Fibroblast of lung (primary cell): ENCODE results near the gene TLL2. TPM values are rescaled to one million over a fixed set of nuclear protein-coding genes. Genes with fewer than 3 reads are reported as not detected.

ENCODE experiments used
- DNase-seq, 2 donors: peaks; one replicate each; pipeline versions ENCODE4 v3.0.0 to v3.0.0-alpha.2; 2010; ENCODE audit warnings: low read depth in 2 of 2
- H2AFZ ChIP-seq: 2 replicates; pipeline ENCODE4 v1.5.1; 2012; ENCODE audit warnings: low read length, control low read depth, inconsistent platforms
- H3K27ac ChIP-seq: 2 replicates; pipeline ENCODE4 v1.5.1; 2011; ENCODE audit warnings: low read length, control low read depth; ENCODE audit not compliant: insufficient read depth
- H3K27me3 ChIP-seq: 2 replicates; pipeline ENCODE4 v1.5.1; 2011; ENCODE audit warnings: mild to moderate bottlenecking, low read length; ENCODE audit not compliant: control insufficient read depth, insufficient read depth
- H3K36me3 ChIP-seq: 2 replicates; pipeline ENCODE4 v1.5.1; 2011; ENCODE audit warnings: low read length; ENCODE audit not compliant: control insufficient read depth, insufficient read depth
- H3K4me1 ChIP-seq: 2 replicates; pipeline ENCODE4 v1.5.1; 2011; ENCODE audit warnings: low read length; ENCODE audit not compliant: control insufficient read depth, insufficient read depth; ENCODE audit errors: extremely low read depth
- H3K4me2 ChIP-seq: 2 replicates; pipeline ENCODE4 v1.5.1; 2011; ENCODE audit warnings: low read length, control low read depth; ENCODE audit not compliant: insufficient read depth; ENCODE audit errors: extremely low read depth
- H3K4me3 ChIP-seq, 4 experiments: fragments of 200-600 bp in 1 of 4; sonication (generic) in 1 of 4; replicated peaks in 1 of 4; 2 replicates each; pipeline ENCODE4 v1.5.1; 2011 to 2016; ENCODE audit warnings: low read length in 4 of 4, low read depth in 3 of 4, mild to moderate bottlenecking in 3 of 4, control low read depth in 2 of 4, inconsistent platforms in 1 of 4, mixed read lengths in 1 of 4; ENCODE audit not compliant: insufficient read depth in 1 of 4; ENCODE audit errors: control extremely low read depth in 1 of 4
- H3K79me2 ChIP-seq: 2 replicates; pipeline ENCODE4 v1.5.1; 2012; ENCODE audit warnings: mild to moderate bottlenecking, low read length, inconsistent platforms; ENCODE audit not compliant: control insufficient read depth, insufficient read depth
- H3K9ac ChIP-seq: 2 replicates; pipeline ENCODE4 v1.5.1; 2011; ENCODE audit warnings: mild to moderate bottlenecking, low read length, control low read depth; ENCODE audit not compliant: insufficient read depth
- H3K9me3 ChIP-seq: 2 replicates; pipeline ENCODE4 v1.5.1; 2012; ENCODE audit warnings: low read depth, low read length; ENCODE audit not compliant: control insufficient read depth, insufficient read depth
- H4K20me1 ChIP-seq: 2 replicates; pipeline ENCODE4 v1.5.1; 2011; ENCODE audit warnings: low read length; ENCODE audit not compliant: control insufficient read depth, insufficient read depth; ENCODE audit errors: extremely low read depth
- EZH2 ChIP-seq: IDR thresholded peaks from 2 replicates; pipeline ENCODE4 v1.5.1; 2012; ENCODE audit warnings: low read length, control low read depth, mild to moderate bottlenecking; ENCODE audit errors: missing control alignments
- polyA plus RNA-seq, 2 donors: library from polyadenylated mRNA; depleted of rRNA in 1 of 2; stranded (reverse) in 1 of 2; unstranded in 1 of 2; fragments of >200 nt; gene quantifications; 2 replicates each; pipeline ENCODE4 v1.2.1, GENCODE V29; 2011 to 2012; ENCODE audit warnings: missing spikeins in 1 of 2
- total RNA-seq: library from RNA; depleted of rRNA; stranded (reverse); fragments of >200 nt; gene quantifications from 2 replicates; pipeline ENCODE4 v1.2.1, GENCODE V29; 2014
- TF ChIP-seq, protein P1 (sequence below), 2 donors: IDR thresholded peaks in 1 of 2; conservative IDR thresholded peaks in 1 of 2; 1 replicate in 1 of 2; 2 replicates in 1 of 2; pipeline ENCODE4 v1.5.1; 2011 to 2012; ENCODE audit warnings: low read length in 2 of 2, control low read depth in 1 of 2, inconsistent platforms in 1 of 2, low read depth in 1 of 2, mild to moderate bottlenecking in 1 of 2

Gene TLL2
- total and polyA plus RNA-seq, 2 donors (not counting 1 experiment from before 2014, with no cell fraction given), result 0.05 to 0.17 TPM

DNA sequence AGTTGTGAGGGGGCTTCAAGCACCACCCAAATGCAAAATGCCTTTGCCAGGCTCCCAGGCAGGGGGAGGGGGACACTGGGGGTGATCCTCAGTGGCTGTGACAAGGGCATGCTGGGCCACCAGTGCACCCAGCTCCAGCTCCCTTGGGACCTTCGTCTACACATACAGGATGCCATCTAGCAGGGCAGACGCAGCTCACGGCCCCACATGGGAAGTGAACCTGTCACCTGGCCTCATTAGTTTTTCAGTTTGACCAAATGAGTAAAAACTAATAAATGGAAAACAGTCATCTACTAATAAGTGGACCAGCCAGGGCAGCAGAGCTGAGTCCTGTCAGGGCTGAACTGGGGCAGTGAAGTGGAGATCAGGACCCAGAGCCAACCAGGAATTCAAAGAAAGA is 50.2 kb downstream of the TLL2 start:
- Histone ChIP-seq H3K4me3 (no peak overlapping the region), H4K20me1 (no peaks in the 10 kb centered on the region), H3K79me2 (no peaks in the 10 kb centered on the region), H3K4me1 (no peaks in the 10 kb centered on the region), H3K9ac (no peak overlapping the region), H3K27me3 (no peaks in the 10 kb centered on the region), H2AFZ (no peak overlapping the region), H3K27ac (no peak overlapping the region), H3K4me2 (no peak overlapping the region), H3K36me3 (no peaks in the 10 kb centered on the region), H3K9me3 (no peaks in the 10 kb centered on the region)
- TF ChIP-seq EZH2, result no peak
- TF ChIP-seq, protein P1, sequence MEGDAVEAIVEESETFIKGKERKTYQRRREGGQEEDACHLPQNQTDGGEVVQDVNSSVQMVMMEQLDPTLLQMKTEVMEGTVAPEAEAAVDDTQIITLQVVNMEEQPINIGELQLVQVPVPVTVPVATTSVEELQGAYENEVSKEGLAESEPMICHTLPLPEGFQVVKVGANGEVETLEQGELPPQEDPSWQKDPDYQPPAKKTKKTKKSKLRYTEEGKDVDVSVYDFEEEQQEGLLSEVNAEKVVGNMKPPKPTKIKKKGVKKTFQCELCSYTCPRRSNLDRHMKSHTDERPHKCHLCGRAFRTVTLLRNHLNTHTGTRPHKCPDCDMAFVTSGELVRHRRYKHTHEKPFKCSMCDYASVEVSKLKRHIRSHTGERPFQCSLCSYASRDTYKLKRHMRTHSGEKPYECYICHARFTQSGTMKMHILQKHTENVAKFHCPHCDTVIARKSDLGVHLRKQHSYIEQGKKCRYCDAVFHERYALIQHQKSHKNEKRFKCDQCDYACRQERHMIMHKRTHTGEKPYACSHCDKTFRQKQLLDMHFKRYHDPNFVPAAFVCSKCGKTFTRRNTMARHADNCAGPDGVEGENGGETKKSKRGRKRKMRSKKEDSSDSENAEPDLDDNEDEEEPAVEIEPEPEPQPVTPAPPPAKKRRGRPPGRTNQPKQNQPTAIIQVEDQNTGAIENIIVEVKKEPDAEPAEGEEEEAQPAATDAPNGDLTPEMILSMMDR (conservative IDR thresholded peaks at IDR 0.05 in 1 of 2, IDR thresholded peaks at IDR 0.05 in 1 of 2; ENCODE audit: low read depth in 1 of 2, low read length in 2 of 2), result no peak
- no peak for DNase-seq

DNA sequence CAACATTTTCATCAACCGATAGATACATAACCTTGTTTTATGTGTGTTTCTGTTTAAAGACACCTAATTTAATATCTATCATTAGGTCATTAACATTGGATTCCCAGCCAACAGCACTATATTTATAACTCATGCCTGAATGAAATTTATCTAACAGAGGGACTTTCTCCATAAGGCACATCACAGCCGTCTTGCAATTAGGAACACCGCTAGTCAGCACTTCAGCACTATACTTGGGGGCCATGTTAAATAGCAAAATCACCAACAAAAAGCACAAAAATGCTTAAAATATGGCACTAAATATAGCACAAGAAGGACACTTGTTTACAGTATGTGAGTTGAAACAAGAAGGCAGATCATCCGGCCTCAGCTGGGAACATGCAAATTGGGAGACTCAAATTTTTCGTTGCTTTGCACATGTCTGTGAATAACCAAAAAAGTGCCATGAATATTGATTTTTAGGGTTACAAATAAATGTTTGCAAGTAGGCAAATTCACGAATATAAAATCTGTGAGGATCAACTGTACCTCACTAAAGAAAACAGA is 51.0 kb downstream of the TLL2 start:
- no peaks in the 10 kb centered on the region for H3K79me2 ChIP-seq
- no peak for TF ChIP-seq EZH2
- TF ChIP-seq, protein P1 (conservative IDR thresholded peaks at IDR 0.05 in 1 of 2, IDR thresholded peaks at IDR 0.05 in 1 of 2; ENCODE audit: low read depth in 1 of 2, low read length in 2 of 2), result no peak
- no peak overlapping the region for H3K9ac ChIP-seq

DNA sequence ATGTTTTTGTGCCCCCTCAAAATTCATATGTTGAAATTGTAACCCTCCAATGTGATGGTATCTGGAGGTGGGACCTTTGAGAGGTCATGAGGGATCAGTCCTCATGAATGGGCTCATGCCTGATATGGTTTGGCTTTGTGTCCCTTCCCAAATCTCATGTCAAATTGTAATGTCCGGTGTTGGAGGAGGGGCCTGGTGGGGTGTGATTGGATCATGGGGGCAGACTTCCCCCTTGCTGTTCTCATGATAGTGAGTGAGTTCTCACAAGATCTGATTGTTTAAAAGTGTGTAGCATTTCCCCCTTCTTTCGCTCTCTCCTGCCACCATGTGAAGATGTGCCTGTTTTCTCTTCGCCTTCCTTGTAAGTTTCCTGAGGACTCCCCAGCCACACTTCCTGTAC is 53.4 kb downstream of the TLL2 start:
- Histone ChIP-seq H4K20me1 (no peaks in the 10 kb centered on the region), H3K9ac (no peak overlapping the region), H3K4me2 (no peak overlapping the region), H3K9me3 (no peaks in the 10 kb centered on the region), H3K36me3 (no peaks in the 10 kb centered on the region), H3K27ac (no peak overlapping the region), H3K27me3 (no peaks in the 10 kb centered on the region), H3K4me3 (no peak overlapping the region), H3K4me1 (no peaks in the 10 kb centered on the region), H2AFZ (no peak overlapping the region), H3K79me2 (no peaks in the 10 kb centered on the region)
- TF ChIP-seq EZH2, result no peak
- TF ChIP-seq, protein P1 (conservative IDR thresholded peaks at IDR 0.05 in 1 of 2, IDR thresholded peaks at IDR 0.05 in 1 of 2; ENCODE audit: low read depth in 1 of 2, low read length in 2 of 2), result no peak
- DNase-seq, result no peak

More for the DNA sequence above, 51.0 kb downstream of the TLL2 start:
- H3K9me3 ChIP-seq, result no peaks in the 10 kb centered on the region
- H3K4me1 ChIP-seq, result no peaks in the 10 kb centered on the region
- no peaks in the 10 kb centered on the region for H3K27me3 ChIP-seq
- no peak overlapping the region for H2AFZ ChIP-seq
- no peak overlapping the region for H3K4me3 ChIP-seq
- no peak overlapping the region for H3K27ac ChIP-seq
- no peaks in the 10 kb centered on the region for H4K20me1 ChIP-seq
- no peak for DNase-seq
- no peaks in the 10 kb centered on the region for H3K36me3 ChIP-seq
- no peak overlapping the region for H3K4me2 ChIP-seq
